ENCODE results near the gene GPR158.

GPR158 gene

DNA sequence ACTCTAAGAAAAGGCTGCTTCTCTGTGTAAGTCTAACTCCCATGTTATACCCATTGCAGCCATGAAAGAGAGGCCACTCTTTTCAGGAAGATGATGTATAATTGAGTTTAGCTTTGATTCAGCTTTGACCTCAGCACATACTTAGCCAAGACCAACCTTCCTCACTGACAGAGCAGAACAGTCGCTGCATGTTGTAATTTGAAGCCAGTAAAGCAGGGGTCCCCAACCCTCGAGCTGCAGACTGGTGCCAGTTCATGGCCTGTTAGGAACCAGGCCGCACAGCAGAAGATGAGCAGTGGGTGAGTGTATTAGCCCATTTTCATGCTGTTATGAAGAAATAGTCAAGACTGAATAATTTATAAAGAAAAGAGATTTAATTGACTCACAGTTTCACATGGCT is 223.9 kb downstream of the GPR158 start:
- Histone ChIP-seq H3K4me2 (ENCODE audit: low read length) (no peak overlapping the region), H3K79me2 (ENCODE audit: control insufficient read depth, low read length) (no peaks in the 10 kb centered on the region), H3F3A (ENCODE audit: control insufficient read depth, insufficient read depth) (no peaks in the 10 kb centered on the region)

DNA sequence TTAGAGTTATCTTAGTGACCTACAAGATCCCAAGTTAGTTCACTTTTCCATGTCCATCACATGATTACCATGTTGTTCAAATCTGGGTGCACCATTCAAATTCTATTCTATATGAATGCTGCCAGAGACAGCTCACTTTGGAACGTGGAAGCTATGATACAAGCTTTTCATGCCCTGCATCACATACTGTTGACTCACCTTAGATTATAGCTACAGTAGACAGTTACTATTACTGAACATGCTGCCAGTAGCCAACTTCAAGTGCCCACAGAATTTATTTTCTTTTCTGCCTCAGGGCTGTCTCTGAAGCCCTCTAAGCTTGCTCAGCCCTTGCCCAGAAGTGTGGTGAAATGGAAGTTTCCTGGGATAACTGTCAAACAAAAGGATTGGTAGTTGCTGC is 231.1 kb downstream of the GPR158 start:
- H3K4me3 ChIP-seq (ENCODE audit: low read length), result no peak overlapping the region
- no peaks in the 10 kb centered on the region for H3K9me3 ChIP-seq (ENCODE audit: control insufficient read depth, insufficient read depth, low read length)
- H3K27me3 ChIP-seq (ENCODE audit: control insufficient read depth, low read length), result no peaks in the 10 kb centered on the region
- no peaks in the 10 kb centered on the region for H3K36me3 ChIP-seq (ENCODE audit: control insufficient read depth, low read length)
- no peaks in the 10 kb centered on the region for H4K20me1 ChIP-seq (ENCODE audit: control insufficient read depth, insufficient read depth, low read depth, low read length)
- no peaks in the 10 kb centered on the region for H3K9me2 ChIP-seq (replicated peaks; ENCODE audit: control insufficient read depth, low read length)
- H3K79me2 ChIP-seq (ENCODE audit: control insufficient read depth, low read length), result no peaks in the 10 kb centered on the region
- no peak overlapping the region for H3K4me2 ChIP-seq (ENCODE audit: low read length)
- H3K4me1 ChIP-seq (ENCODE audit: control insufficient read depth, low read length), result no peaks in the 10 kb centered on the region
- H3K27ac ChIP-seq (ENCODE audit: low read depth, low read length), result no peak overlapping the region
- no peaks in the 10 kb centered on the region for H3F3A ChIP-seq (ENCODE audit: control insufficient read depth, insufficient read depth)
- TF ChIP-seq, protein P1, sequence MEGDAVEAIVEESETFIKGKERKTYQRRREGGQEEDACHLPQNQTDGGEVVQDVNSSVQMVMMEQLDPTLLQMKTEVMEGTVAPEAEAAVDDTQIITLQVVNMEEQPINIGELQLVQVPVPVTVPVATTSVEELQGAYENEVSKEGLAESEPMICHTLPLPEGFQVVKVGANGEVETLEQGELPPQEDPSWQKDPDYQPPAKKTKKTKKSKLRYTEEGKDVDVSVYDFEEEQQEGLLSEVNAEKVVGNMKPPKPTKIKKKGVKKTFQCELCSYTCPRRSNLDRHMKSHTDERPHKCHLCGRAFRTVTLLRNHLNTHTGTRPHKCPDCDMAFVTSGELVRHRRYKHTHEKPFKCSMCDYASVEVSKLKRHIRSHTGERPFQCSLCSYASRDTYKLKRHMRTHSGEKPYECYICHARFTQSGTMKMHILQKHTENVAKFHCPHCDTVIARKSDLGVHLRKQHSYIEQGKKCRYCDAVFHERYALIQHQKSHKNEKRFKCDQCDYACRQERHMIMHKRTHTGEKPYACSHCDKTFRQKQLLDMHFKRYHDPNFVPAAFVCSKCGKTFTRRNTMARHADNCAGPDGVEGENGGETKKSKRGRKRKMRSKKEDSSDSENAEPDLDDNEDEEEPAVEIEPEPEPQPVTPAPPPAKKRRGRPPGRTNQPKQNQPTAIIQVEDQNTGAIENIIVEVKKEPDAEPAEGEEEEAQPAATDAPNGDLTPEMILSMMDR (IDR thresholded peaks at IDR 0.05; ENCODE audit: low read depth, low read length, poor library complexity, severe bottlenecking), result no peak
- no peak for TF ChIP-seq EZH2phosphoT487 (IDR thresholded peaks at IDR 0.05; ENCODE audit: borderline replicate concordance, low read length)

More for the DNA sequence above, 223.9 kb downstream of the GPR158 start:
- TF ChIP-seq EZH2phosphoT487 (IDR thresholded peaks at IDR 0.05; ENCODE audit: borderline replicate concordance, low read length), result no peak
- TF ChIP-seq, protein P1 (IDR thresholded peaks at IDR 0.05; ENCODE audit: low read depth, low read length, poor library complexity, severe bottlenecking), result no peak
- no peaks in the 10 kb centered on the region for H4K20me1 ChIP-seq (ENCODE audit: control insufficient read depth, insufficient read depth, low read depth, low read length)
- H3K27ac ChIP-seq (ENCODE audit: low read depth, low read length), result no peak overlapping the region
- no peaks in the 10 kb centered on the region for H3K4me1 ChIP-seq (ENCODE audit: control insufficient read depth, low read length)
- H3K9me2 ChIP-seq (replicated peaks; ENCODE audit: control insufficient read depth, low read length), result no peaks in the 10 kb centered on the region
- no peaks in the 10 kb centered on the region for H3K27me3 ChIP-seq (ENCODE audit: control insufficient read depth, low read length)
- H3K9me3 ChIP-seq (ENCODE audit: control insufficient read depth, insufficient read depth, low read length), result no peaks in the 10 kb centered on the region
- H3K36me3 ChIP-seq (ENCODE audit: control insufficient read depth, low read length), result no peaks in the 10 kb centered on the region
- no peak overlapping the region for H3K4me3 ChIP-seq (ENCODE audit: low read length)

DNA sequence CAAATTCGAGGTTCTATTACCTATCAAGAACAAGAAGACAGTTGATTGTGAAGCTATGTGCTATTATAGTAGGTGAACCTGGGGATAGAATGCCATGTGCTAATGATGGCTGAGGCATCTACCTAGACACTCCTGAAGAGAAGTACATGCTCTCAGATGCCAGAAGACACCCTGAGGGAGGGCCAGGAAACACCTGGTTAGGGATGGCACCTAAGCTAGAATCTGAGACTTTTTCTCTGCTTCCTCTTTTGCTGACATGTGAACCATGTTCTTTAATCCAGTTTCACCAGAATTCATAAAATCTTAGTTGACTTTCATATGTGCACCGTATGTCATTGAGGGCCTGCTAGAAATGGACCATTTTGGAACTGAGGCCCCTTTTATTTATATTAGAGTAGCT is 242.8 kb downstream of the GPR158 start:
- no peak overlapping the region for H3K4me3 ChIP-seq (ENCODE audit: low read length)
- no peaks in the 10 kb centered on the region for H3K27me3 ChIP-seq (ENCODE audit: control insufficient read depth, low read length)
- no peaks in the 10 kb centered on the region for H3K4me1 ChIP-seq (ENCODE audit: control insufficient read depth, low read length)
- no peaks in the 10 kb centered on the region for H3K79me2 ChIP-seq (ENCODE audit: control insufficient read depth, low read length)
- H4K20me1 ChIP-seq (ENCODE audit: control insufficient read depth, insufficient read depth, low read depth, low read length), result no peaks in the 10 kb centered on the region
- no peaks in the 10 kb centered on the region for H3K36me3 ChIP-seq (ENCODE audit: control insufficient read depth, low read length)
- H3K9me3 ChIP-seq (ENCODE audit: control insufficient read depth, insufficient read depth, low read length), result no peaks in the 10 kb centered on the region
- no peak overlapping the region for H3K27ac ChIP-seq (ENCODE audit: low read depth, low read length)
- TF ChIP-seq, protein P1 (IDR thresholded peaks at IDR 0.05; ENCODE audit: low read depth, low read length, poor library complexity, severe bottlenecking), result no peak
- no peak for TF ChIP-seq EZH2phosphoT487 (IDR thresholded peaks at IDR 0.05; ENCODE audit: borderline replicate concordance, low read length)
- no peaks in the 10 kb centered on the region for H3K9me2 ChIP-seq (replicated peaks; ENCODE audit: control insufficient read depth, low read length)
- H3K4me2 ChIP-seq (ENCODE audit: low read length), result no peak overlapping the region
- no peaks in the 10 kb centered on the region for H3F3A ChIP-seq (ENCODE audit: control insufficient read depth, insufficient read depth)

DNA sequence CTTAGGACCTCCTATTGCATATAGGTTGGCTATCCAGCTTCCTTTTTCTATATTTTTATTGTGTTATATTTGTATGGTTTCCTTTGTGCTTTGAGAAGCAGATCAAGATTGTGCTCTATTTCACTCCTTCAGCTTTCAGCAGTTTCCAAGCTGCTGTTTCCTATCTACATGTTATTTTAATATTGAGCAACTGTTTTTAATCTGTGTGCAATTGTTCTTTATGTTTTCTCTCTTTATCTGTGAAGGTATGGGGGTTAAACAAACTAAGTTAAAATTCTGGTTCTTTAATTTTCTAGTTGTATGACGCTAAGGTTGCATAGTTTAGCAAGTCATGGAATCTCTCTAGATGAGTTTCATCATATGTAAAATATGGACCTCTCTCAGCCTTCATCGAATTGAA is 251.0 kb downstream of the GPR158 start:
- no peak overlapping the region for H3K27ac ChIP-seq (ENCODE audit: low read depth, low read length)
- no peaks in the 10 kb centered on the region for H3K9me2 ChIP-seq (replicated peaks; ENCODE audit: control insufficient read depth, low read length)
- no peaks in the 10 kb centered on the region for H4K20me1 ChIP-seq (ENCODE audit: control insufficient read depth, insufficient read depth, low read depth, low read length)
- no peaks in the 10 kb centered on the region for H3K27me3 ChIP-seq (ENCODE audit: control insufficient read depth, low read length)
- H3K4me2 ChIP-seq (ENCODE audit: low read length), result no peak overlapping the region
- no peak overlapping the region for H3K4me3 ChIP-seq (ENCODE audit: low read length)
- no peaks in the 10 kb centered on the region for H3K9me3 ChIP-seq (ENCODE audit: control insufficient read depth, insufficient read depth, low read length)
- no peaks in the 10 kb centered on the region for H3K4me1 ChIP-seq (ENCODE audit: control insufficient read depth, low read length)
- no peak for TF ChIP-seq EZH2phosphoT487 (IDR thresholded peaks at IDR 0.05; ENCODE audit: borderline replicate concordance, low read length)
- TF ChIP-seq, protein P1 (IDR thresholded peaks at IDR 0.05; ENCODE audit: low read depth, low read length, poor library complexity, severe bottlenecking), result no peak
- no peaks in the 10 kb centered on the region for H3F3A ChIP-seq (ENCODE audit: control insufficient read depth, insufficient read depth)
- no peaks in the 10 kb centered on the region for H3K36me3 ChIP-seq (ENCODE audit: control insufficient read depth, low read length)
- no peaks in the 10 kb centered on the region for H3K79me2 ChIP-seq (ENCODE audit: control insufficient read depth, low read length)
